Activated CD8-positive, alpha-beta memory T cell treated with anti-CD3 and anti-CD28 coated beads, Interleukin-2, amount 10 ng/mL, durations not matched to agents 7 days and 5 days (primary cell): Measurements from ENCODE around the gene RAD9A. TPM values are rescaled to one million over a fixed set of nuclear protein-coding genes. Genes with fewer than 3 reads are reported as not detected.
A peak's percentile ranks its signal among the peaks of the same experiment; 100 is the strongest.

Experiments used
- ATAC-seq: fragments of 150-1000 bp; cut with Tn5 transposase; one replicate; pipeline ENCODE4 v1.10.0; 2021; ENCODE audit warnings: moderate library complexity
- CTCF ChIA-PET: fragments of 350-600 bp; sonication (Branson Sonifier 250); formaldehyde crosslinking; loops from one replicate; lab custom pipeline; 2021; ENCODE audit warnings: antibody characterized with exemption; lab: Charles Lee
- DNase-seq: peaks from one replicate; pipeline ENCODE4 v3.0.0-alpha.2; 2020
- H3K27ac Mint-ChIP-seq: one replicate; pipeline ENCODE4 v1.8.0; 2021; ENCODE audit warnings: mild to moderate bottlenecking, mixed read lengths
- H3K27me3 Mint-ChIP-seq: one replicate; pipeline ENCODE4 v1.8.0; 2021; ENCODE audit warnings: mixed read lengths
- H3K36me3 Mint-ChIP-seq: one replicate; pipeline ENCODE4 v1.8.0; 2021; ENCODE audit warnings: mild to moderate bottlenecking, mixed read lengths
- H3K4me1 Mint-ChIP-seq: one replicate; pipeline ENCODE4 v1.8.0; 2021; ENCODE audit warnings: mixed read lengths
- H3K4me3 Mint-ChIP-seq: one replicate; pipeline ENCODE4 v1.8.0; 2021; ENCODE audit warnings: mild to moderate bottlenecking, moderate library complexity, mixed read lengths
- H3K9me3 Mint-ChIP-seq: one replicate; pipeline ENCODE4 v1.8.0; 2022; ENCODE audit warnings: low read depth, mixed read lengths
- total RNA-seq, 2 experiments: library from RNA; stranded (reverse); gene quantifications; one replicate each; pipeline ENCODE4 v1.2.3, GENCODE V29; 2021

RAD9A gene
- total RNA-seq, 2 experiments from 2014 or later, result 49.6 to 80.5 TPM

DNA sequence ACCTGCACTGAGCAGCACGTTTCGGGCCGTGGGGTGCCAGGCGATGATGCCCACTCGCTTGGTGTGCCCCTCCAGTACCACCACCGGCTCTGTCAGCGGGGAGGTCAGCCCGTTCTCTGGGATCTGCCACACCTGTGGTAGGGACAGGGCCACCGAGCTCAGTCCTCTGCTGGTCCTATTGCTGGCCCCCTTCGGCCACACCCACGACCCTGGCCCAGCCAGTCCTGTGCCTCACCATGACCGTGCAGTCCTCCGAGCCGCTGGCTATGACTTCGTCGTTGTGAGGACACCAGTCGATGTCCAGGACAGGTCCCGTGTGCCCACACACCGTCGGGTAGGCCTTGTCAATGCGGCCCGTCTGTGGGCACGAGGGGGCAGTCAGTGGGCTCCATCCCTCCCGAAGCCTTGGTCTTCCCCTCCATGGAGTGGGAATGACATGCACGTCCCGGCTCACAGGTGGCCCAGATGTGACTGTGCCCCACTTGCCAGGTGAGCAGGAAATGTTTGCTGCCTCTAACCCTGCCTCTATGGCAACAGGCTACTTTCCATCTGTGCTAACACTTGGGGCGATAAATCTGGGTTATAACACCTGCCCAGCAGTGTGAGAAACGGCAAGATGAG is 50.1 kb downstream of the RAD9A start:
- ATAC-seq (no peak), DNase-seq (no peak)
- Mint-ChIP-seq H3K4me1 (peaks cover 69% of the 10 kb centered on the region), H3K27ac (peak overlapping the region; percentile 56), H3K9me3 (no peaks in the 10 kb centered on the region), H3K4me3 (no peak overlapping the region), H3K27me3 (no peaks in the 10 kb centered on the region), H3K36me3 (peaks cover 7% of the 10 kb centered on the region)
- CTCF ChIA-PET, result interaction anchor here (0.6 to 1.9 kb wide), 2 partner anchors 13 to 40 kb away, joined by 3 to 8 read pairs; partner anchors contain the start of gene PPP1CA

DNA sequence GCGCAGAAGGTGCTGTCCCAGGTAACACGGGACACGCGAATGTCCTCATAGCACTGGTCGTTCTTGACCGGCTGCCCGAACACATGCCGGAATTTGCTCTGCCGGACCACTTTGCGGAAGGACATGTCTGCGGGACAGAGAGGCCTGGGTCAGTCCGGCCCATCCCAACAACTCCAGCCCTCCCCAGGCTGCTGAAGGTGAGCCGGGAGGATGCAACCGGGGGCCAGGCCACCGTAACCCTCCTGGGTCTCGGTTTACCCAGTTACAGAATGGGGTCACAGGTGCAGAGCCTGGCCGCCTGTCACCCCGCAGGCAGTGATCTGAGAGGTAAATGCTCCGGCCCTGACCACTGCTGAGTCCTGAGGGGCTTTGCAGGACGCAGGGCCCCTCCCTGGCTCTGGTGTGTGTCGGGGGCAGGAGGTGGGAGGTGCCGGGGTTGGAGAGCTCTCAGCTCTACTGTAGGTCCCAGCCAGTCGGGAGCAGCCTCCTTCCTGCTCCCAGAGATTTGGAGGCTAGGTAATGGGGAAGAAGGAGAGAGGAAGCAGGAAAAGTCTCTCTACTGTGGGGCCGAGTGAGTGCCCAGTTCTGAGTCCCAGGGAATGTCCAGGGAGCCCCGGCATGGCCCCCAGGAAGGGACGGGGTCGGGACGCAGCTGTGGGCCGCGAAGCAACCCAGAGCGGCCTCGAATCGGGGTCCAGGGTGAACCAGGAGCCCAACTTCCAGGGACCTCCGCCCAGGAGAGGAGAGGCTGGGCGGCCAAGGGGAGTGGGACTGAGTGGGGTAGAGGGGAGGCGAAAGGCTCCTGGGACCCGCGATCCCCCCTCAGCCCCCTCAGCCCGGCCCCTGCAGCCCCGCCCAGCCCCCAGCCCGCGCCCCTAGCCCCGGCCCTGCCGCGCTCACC is 51.0 kb downstream of the RAD9A start:
- peak overlapping the region; percentile 30 for H3K4me3 Mint-ChIP-seq

DNA sequence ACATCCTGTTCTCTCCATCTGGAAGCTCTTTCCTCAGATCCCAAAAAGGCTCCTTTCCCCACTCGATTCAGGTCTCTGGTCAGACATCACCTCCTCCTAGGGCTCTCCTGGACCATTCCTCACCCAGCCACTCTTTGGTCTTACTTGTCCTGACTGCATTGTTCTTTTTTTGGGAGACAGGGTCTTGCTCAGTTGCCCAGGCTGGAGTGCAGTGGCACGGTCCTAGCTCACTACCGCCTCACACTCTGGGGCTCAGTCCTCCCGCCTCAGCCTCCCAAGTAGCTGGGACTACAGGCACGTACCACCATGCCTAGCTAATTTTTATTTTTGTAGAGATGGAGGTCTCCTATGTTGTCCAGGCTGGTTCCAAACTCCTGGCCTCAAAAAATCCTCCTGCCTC is 53.7 kb downstream of the RAD9A start:
- no peaks in the 10 kb centered on the region for H3K9me3 Mint-ChIP-seq
- H3K4me1 Mint-ChIP-seq, result peaks cover 69% of the 10 kb centered on the region
- H3K27ac Mint-ChIP-seq, result peak overlapping the region; percentile 79
- H3K4me3 Mint-ChIP-seq, result peak overlapping the region; percentile 5
- no peaks in the 10 kb centered on the region for H3K36me3 Mint-ChIP-seq
- no peak for DNase-seq
- no peak for ATAC-seq
- H3K27me3 Mint-ChIP-seq, result peaks cover 2% of the 10 kb centered on the region
- CTCF ChIA-PET, result no interaction called here

More for the DNA sequence above, 51.0 kb downstream of the RAD9A start:
- ATAC-seq (no peak), DNase-seq (no peak)
- H3K27ac Mint-ChIP-seq, result peak overlapping the region; percentile 56
- CTCF ChIA-PET, result interaction anchor here (1.6 kb wide), 1 partner anchor 25 kb away, joined by 5 read pairs; no protein-coding TSS in a partner anchor
- no peaks in the 10 kb centered on the region for H3K27me3 Mint-ChIP-seq
- H3K36me3 Mint-ChIP-seq, result peaks cover 1% of the 10 kb centered on the region
- H3K9me3 Mint-ChIP-seq, result no peaks in the 10 kb centered on the region
- H3K4me1 Mint-ChIP-seq, result peaks cover 76% of the 10 kb centered on the region

Other genes with a start within 250 kb of the RAD9A start
- gene GRK2, start 125.5 kb upstream of the RAD9A start, total RNA-seq, result 100 to 1,000 TPM; 366 to 402 TPM
- gene ANKRD13D, start 102.7 kb upstream of the RAD9A start, total RNA-seq, result 100 to 1,000 TPM; 148 to 172 TPM
- gene SSH3, start 88.5 kb upstream of the RAD9A start, total RNA-seq, result 10 to 100 TPM; 10.7 to 26.4 TPM
- 10 to 100 TPM; 36.5 to 49.6 TPM for gene POLD4, start 38.4 kb upstream of the RAD9A start, total RNA-seq
- 1 to 10 TPM in 1 of 2 experiments, under 1 TPM in 1; 0.76 to 1.9 TPM for gene CLCF1, start 18.4 kb upstream of the RAD9A start, total RNA-seq
- gene PPP1CA, start 9.9 kb downstream of the RAD9A start, total RNA-seq, result 100 to 1,000 TPM; 309 to 360 TPM
- gene TBC1D10C, start 12.1 kb downstream of the RAD9A start, total RNA-seq, result 100 to 1,000 TPM; 278 to 312 TPM
- 1 to 10 TPM; 1.3 TPM for gene CARNS1, start 23.7 kb downstream of the RAD9A start, total RNA-seq
- 10 to 100 TPM; 63.3 to 65.0 TPM for gene RPS6KB2, start 36.5 kb downstream of the RAD9A start, total RNA-seq
- gene PTPRCAP, start 45.7 kb downstream of the RAD9A start, total RNA-seq, result 100 to 1,000 TPM; 390 to 424 TPM
- gene CORO1B, start 51.5 kb downstream of the RAD9A start, total RNA-seq, result 10 to 100 TPM; 61.0 to 62.6 TPM
- gene GPR152, start 60.7 kb downstream of the RAD9A start, total RNA-seq, result not detected
- 1 to 10 TPM in 1 of 2 experiments, under 1 TPM in 1; 0.96 to 3.4 TPM for gene CABP4, start 63.4 kb downstream of the RAD9A start, total RNA-seq
- gene TMEM134, start 77.3 kb downstream of the RAD9A start, total RNA-seq, result 10 to 100 TPM; 32.8 to 41.9 TPM
- 100 to 1,000 TPM; 168 to 178 TPM for gene AIP, start 91.0 kb downstream of the RAD9A start, total RNA-seq
- 100 to 1,000 TPM; 124 to 133 TPM for gene PITPNM1, start 113.4 kb downstream of the RAD9A start, total RNA-seq
- gene CDK2AP2, start 116.2 kb downstream of the RAD9A start, total RNA-seq, result 100 to 1,000 TPM in 1 of 2 experiments, 10 to 100 TPM in 1; 95.2 to 104 TPM
- not detected for gene CABP2, start 131.5 kb downstream of the RAD9A start, total RNA-seq
- 100 to 1,000 TPM; 339 to 406 TPM for gene GSTP1, start 191.8 kb downstream of the RAD9A start, total RNA-seq
- gene NDUFV1, start 214.9 kb downstream of the RAD9A start, total RNA-seq, result 100 to 1,000 TPM; 239 to 252 TPM
- 10 to 100 TPM; 15.3 to 16.7 TPM for gene NUDT8, start 238.0 kb downstream of the RAD9A start, total RNA-seq
- not detected for gene TBX10, start 247.8 kb downstream of the RAD9A start, total RNA-seq